GM12801 (cell line): ENCODE measurements around the gene CRTC1.

Experiments used
- CTCF ChIP-seq: IDR thresholded peaks from one replicate; pipeline ENCODE4 v1.5.1; 2011; ENCODE audit warnings: control low read depth; ENCODE audit not compliant: insufficient read length; ENCODE audit errors: extremely low read depth

Gene CRTC1

GRCh38 chr19:18785179-18786124 is 102.0 kb downstream of the CRTC1 start:
- TF ChIP-seq CTCF = no peak

- no peak for TF ChIP-seq CTCF
Measured at GRCh38 chr19:18788529-18789421, 105.3 kb downstream of the CRTC1 start.

GRCh38 chr19:18789422-18789869 is 106.0 kb downstream of the CRTC1 start:
- TF ChIP-seq CTCF = no peak

- TF ChIP-seq CTCF = no peak
Measured at GRCh38 chr19:18789883-18790565, 106.5 kb downstream of the CRTC1 start.

DNA sequence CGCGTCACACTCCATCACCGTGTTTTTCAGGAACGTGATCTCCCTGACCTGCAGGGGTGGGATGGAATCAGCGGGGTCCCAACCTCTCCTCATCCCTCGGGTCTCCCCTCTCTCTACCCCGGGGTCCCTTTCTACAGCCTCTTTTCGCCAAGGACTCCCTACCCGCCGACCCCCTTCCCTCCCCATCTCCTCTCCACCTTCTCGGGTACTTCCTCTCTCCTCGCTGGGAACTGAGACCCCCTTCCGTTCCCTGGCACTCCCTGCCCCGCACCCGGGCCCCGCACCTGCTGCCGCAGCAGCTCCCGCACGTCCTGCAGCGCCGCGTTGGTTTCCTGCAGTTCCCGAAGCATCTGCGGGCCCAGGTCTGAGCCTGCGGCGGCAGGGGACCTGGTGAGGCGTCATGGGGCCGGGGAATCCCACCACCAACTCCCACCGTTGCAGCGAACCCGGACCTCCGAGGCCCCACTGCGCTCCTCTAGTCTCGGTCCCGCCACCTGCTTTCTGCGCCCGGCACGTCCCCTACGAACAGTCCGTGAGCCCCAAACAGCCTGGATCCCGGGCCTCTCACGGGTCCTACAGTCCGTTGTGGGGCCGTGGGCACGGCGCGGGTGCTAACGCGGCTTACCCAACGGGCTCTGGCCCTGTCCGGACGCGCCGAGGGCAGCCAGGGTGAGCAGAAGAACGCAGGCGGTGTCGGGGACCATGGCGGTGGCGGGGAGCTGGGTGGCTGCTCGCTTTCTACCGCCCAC is 107.3 kb downstream of the CRTC1 start, which contains the start of gene COMP:
TSS of gene COMP (minus strand) at position 740 of the 749 bp plus-strand sequence. CDS start at position 704, 36 bp downstream.
- TF ChIP-seq CTCF = no peak

DNA sequence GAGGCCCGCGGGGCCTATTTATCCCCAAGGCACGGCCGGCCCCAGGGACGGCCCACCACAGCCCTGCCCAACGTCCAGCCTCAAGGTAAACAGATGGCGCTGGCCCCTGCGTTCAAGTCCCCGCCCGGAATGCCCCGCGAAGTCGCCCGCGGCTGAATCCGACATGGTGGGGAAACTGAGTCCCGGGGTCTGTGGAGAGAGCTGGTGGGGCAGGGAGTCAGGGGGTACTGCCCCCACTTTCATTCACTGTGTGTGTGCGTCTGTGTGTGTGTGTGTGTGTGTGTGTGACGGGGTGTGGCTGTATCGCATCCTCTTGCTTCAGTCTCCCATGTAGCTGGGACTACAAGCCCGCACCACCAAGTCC is 107.8 kb downstream of the CRTC1 start:
- no peak for TF ChIP-seq CTCF
